Stimulated activated CD8-positive, alpha-beta memory T cell treated with anti-CD3 and anti-CD28 coated beads, Interleukin-7, amount 100 ng/mL, for 24 hours (primary cell): Measurements from ENCODE around the gene ZC3HAV1.
"Not testable (repeated sequence)": the region's sequence is repeated elsewhere in the genome, so short reads cannot be mapped to it uniquely, and the experiment has no call there.

Source experiments
- DNase-seq: peaks from one replicate; pipeline ENCODE4 v3.0.0-alpha.2; 2020; ENCODE audit warnings: low read depth

ZC3HAV1 gene

GRCh38 chr7:139112316-139112715 lies 2.8 kb upstream of the ZC3HAV1 start:
- no peak for DNase-seq

- DNase-seq: no peak
These were observed 2.3 kb upstream of the ZC3HAV1 start for GRCh38 chr7:139111811-139112301.

- no peak for DNase-seq
These were observed 1.6 kb upstream of the ZC3HAV1 start for GRCh38 chr7:139111147-139111546.

GRCh38 chr7:139109983-139110411 lies 477 bp upstream of the ZC3HAV1 start:
- DNase-seq: no peak

GRCh38 chr7:139108266-139109187 lies 993 bp downstream of the ZC3HAV1 start:
- no peak for DNase-seq

- no peak for DNase-seq
These were observed 2.6 kb downstream of the ZC3HAV1 start for GRCh38 chr7:139106959-139107358.

GRCh38 chr7:139106227-139106626 lies 3.3 kb downstream of the ZC3HAV1 start:
- not testable (repeated sequence) for DNase-seq

- DNase-seq: no peak
These were observed 4.0 kb downstream of the ZC3HAV1 start for GRCh38 chr7:139105484-139105883.

- DNase-seq: no peak
These were observed 5.4 kb downstream of the ZC3HAV1 start for GRCh38 chr7:139104091-139104450.

GRCh38 chr7:139103057-139103815 lies 6.3 kb downstream of the ZC3HAV1 start:
- DNase-seq: no peak

- not testable (repeated sequence) for DNase-seq
These were observed 7.8 kb downstream of the ZC3HAV1 start for GRCh38 chr7:139101637-139102158.

GRCh38 chr7:139099172-139099947 lies 10.2 kb downstream of the ZC3HAV1 start:
- no peak for DNase-seq

GRCh38 chr7:139095194-139095659 lies 14.3 kb downstream of the ZC3HAV1 start:
- no peak for DNase-seq

- no peak for DNase-seq
These were observed 14.9 kb downstream of the ZC3HAV1 start for GRCh38 chr7:139094596-139094995.

- no peak for DNase-seq
These were observed 15.5 kb downstream of the ZC3HAV1 start for GRCh38 chr7:139094030-139094429.

- DNase-seq: not testable (repeated sequence)
These were observed 16.0 kb downstream of the ZC3HAV1 start for GRCh38 chr7:139093512-139093911.

- DNase-seq: no peak
These were observed 17.3 kb downstream of the ZC3HAV1 start for GRCh38 chr7:139092090-139092796.

GRCh38 chr7:139091677-139091996 lies 17.9 kb downstream of the ZC3HAV1 start:
- no peak for DNase-seq

GRCh38 chr7:139089118-139089517 lies 20.4 kb downstream of the ZC3HAV1 start:
- no peak for DNase-seq

- DNase-seq: no peak
These were observed 21.3 kb downstream of the ZC3HAV1 start for GRCh38 chr7:139088268-139088667.

- DNase-seq: no peak
These were observed 22.3 kb downstream of the ZC3HAV1 start for GRCh38 chr7:139087212-139087611.
